Subcutaneous adipose tissue (tissue), 4 donors: Measurements from ENCODE around the gene TLNRD1. TPM values are rescaled to one million over a fixed set of nuclear protein-coding genes. Genes with fewer than 3 reads are reported as not detected.

Experiments used
- total RNA-seq, 4 donors: library from RNA; depleted of rRNA; stranded (reverse); fragments of >200 nt; gene quantifications; one replicate each; pipeline ENCODE4 v1.1.0, GENCODE V29; 2016
- TF ChIP-seq, protein P1 (sequence below): fragments of 450-650 bp; IDR thresholded peaks from one replicate; pipeline ENCODE4 v1.5.1; 2016; ENCODE audit warnings: low read depth, mild to moderate bottlenecking, control low read depth, antibody characterized with exemption, moderate library complexity

Gene TLNRD1
- total RNA-seq, 4 donors from 2014 or later, result 10.3 to 33.5 (median 11.9) TPM

DNA sequence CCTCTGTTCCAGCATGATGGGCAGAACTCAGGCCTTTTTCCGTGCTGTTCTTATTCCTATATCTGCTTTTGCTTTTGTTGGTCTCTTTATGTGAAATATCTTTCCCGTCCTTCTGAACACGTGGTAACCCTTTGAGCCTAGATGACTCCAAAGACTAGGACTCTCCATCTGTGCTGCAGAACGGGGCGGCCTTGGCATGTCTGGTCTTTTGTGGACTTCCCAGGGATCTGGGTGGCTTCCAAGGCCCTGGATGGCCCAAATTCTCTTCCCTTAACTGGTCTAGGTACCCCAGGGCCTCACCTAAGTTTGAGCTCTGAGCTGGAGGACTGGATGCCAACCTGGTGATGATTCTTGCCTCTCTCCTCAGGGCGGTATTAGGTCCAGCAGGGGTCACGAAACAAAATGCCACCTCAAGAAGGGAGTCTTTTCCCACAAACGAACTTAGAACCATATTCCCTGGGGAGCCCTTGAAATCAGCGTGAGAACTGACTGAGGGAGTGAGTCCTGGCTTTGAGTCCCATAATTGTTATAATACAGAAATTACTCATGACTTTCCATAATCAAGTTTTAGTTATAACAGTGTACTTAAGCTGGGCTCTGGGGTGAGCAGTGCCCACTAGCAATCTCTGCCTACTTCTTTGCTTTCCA lies 13.8 kb downstream of the TLNRD1 start:
- TF ChIP-seq, protein P1, sequence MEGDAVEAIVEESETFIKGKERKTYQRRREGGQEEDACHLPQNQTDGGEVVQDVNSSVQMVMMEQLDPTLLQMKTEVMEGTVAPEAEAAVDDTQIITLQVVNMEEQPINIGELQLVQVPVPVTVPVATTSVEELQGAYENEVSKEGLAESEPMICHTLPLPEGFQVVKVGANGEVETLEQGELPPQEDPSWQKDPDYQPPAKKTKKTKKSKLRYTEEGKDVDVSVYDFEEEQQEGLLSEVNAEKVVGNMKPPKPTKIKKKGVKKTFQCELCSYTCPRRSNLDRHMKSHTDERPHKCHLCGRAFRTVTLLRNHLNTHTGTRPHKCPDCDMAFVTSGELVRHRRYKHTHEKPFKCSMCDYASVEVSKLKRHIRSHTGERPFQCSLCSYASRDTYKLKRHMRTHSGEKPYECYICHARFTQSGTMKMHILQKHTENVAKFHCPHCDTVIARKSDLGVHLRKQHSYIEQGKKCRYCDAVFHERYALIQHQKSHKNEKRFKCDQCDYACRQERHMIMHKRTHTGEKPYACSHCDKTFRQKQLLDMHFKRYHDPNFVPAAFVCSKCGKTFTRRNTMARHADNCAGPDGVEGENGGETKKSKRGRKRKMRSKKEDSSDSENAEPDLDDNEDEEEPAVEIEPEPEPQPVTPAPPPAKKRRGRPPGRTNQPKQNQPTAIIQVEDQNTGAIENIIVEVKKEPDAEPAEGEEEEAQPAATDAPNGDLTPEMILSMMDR, result no peak

DNA sequence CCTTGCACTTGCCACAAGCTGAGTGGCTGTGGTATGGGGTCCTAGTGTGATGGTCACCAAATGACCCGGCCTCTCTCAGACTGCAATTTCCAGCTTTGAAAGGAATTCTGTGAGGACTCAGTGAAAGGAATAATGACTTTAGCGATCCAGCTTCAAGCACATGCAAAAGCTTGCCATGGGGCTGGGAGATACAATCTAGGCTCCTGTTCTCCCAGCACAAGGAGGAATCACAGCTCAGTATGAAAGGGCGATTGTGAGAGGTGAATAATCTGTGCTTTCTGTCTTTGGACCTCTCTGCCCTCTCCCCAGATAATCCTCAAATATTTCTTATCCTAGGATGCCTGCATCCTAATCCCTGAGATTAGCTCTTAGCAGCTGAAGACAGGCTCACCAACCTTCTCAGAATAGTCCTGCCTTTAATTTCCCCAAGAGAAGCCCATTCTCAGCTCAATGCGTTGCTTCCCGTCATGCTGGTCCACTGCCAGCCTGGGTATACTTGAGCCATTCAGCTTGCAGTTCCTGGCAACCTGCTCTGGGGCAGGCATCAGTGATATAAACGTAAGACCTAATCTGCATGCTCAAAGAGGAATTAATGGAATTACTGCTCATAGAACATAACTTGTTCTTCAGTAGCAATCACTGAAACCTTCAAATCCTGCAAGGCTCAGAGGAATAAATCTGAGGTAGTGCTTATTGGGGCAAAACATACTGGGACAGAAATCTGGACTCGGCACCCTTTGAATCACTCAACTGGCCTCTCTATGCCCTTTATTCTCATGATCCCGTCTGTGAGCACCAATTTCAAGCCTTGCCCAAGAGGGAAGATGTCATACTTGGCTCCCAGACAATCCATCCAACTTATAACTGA lies 15.1 kb downstream of the TLNRD1 start:
- TF ChIP-seq, protein P1, result no peak

- TF ChIP-seq, protein P1, result no peak
Measured at GRCh38 chr15:81016489-81017068, 15.9 kb downstream of the TLNRD1 start.

- TF ChIP-seq, protein P1, result no peak
Measured at GRCh38 chr15:81018197-81018596, 17.5 kb downstream of the TLNRD1 start.

DNA sequence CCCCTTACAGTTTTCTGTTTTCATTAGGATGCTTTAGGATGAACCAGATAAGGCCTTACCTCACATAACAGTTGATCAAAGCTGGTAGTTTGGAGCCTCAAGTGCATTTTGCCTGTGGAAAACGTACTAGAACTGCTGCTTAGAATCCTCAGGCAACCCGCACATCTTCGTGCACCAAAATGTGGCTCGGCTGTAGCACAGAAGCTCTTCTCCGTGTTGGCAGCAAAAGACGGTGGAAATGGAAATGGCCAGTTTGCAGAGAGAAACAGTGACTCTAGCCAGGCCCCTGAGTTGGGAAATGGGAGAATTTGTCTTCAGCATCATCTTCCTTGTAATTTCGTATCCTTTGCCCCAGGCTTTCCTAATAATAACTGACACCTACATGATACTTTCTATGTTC lies 20.6 kb downstream of the TLNRD1 start:
- TF ChIP-seq, protein P1, result no peak

GRCh38 chr15:81023483-81024264 lies 23.0 kb downstream of the TLNRD1 start:
- TF ChIP-seq, protein P1, result no peak
